SK-N-MC (cell line): ENCODE measurements around the gene PRELID3B.

Experiments
- DNase-seq: peaks from one replicate; pipeline ENCODE4 v3.0.0-alpha.2; 2011; ENCODE audit warnings: low read depth, low spot score
- H3K27ac ChIP-seq: fragments of 200-600 bp; sonication (generic); 2 replicates; pipeline ENCODE4 v1.5.1; 2016; ENCODE audit warnings: mixed run types
- H3K36me3 ChIP-seq: fragments of 200-600 bp; sonication (generic); 2 replicates; pipeline ENCODE4 v1.6.1; 2017; ENCODE audit warnings: antibody characterized with exemption, low read length, mixed read lengths; ENCODE audit not compliant: insufficient read depth
- H3K4me3 ChIP-seq: fragments of 200-600 bp; sonication (generic); 2 replicates; pipeline ENCODE4 v1.5.1; 2016
- H3K9ac ChIP-seq: fragments of 200-600 bp; sonication (generic); 2 replicates; pipeline ENCODE4 v1.8.0; 2017; ENCODE audit warnings: mixed run types, mixed read lengths; ENCODE audit not compliant: insufficient read length
- H3K9me3 ChIP-seq: fragments of 200-600 bp; sonication (generic); 2 replicates; pipeline ENCODE4 v1.6.1; 2017; ENCODE audit warnings: low read depth, mild to moderate bottlenecking, antibody characterized with exemption, low read length, moderate library complexity, mixed read lengths
- EZH2 ChIP-seq: fragments of 200-600 bp; sonication (generic); IDR thresholded peaks from one replicate; pipeline ENCODE4 v1.6.1; 2017; ENCODE audit warnings: antibody characterized with exemption
- FOXP2 ChIP-seq: optimal IDR thresholded peaks from 2 replicates; pipeline ENCODE3; 2011; ENCODE audit warnings: mild to moderate bottlenecking, moderate library complexity; ENCODE audit not compliant: insufficient read depth; ENCODE audit errors: extremely low read length, control extremely low read depth
- POLR2AphosphoS5 ChIP-seq: IDR thresholded peaks from 2 replicates; pipeline ENCODE4 v1.6.1; 2012; ENCODE audit warnings: mild to moderate bottlenecking, low read depth, low read length, borderline replicate concordance

Gene PRELID3B

GRCh38 chr20:59077705-59078104 is 35.1 kb upstream of the PRELID3B start:
- TF ChIP-seq POLR2AphosphoS5 (no peak), EZH2 (no peak), FOXP2 (no peak)
- Histone ChIP-seq H3K4me3 (no peak overlapping the region), H3K9ac (no peak overlapping the region), H3K9me3 (no peaks in the 10 kb centered on the region), H3K36me3 (no peaks in the 10 kb centered on the region), H3K27ac (no peak overlapping the region)
- DNase-seq = no peak

GRCh38 chr20:59075934-59076508 is 33.4 kb upstream of the PRELID3B start:
- Histone ChIP-seq H3K9ac (no peak overlapping the region), H3K36me3 (no peaks in the 10 kb centered on the region), H3K4me3 (no peak overlapping the region), H3K27ac (no peak overlapping the region), H3K9me3 (no peaks in the 10 kb centered on the region)
- TF ChIP-seq FOXP2 (no peak), POLR2AphosphoS5 (no peak), EZH2 (no peak)
- DNase-seq = no peak

GRCh38 chr20:59074456-59074855 is 31.9 kb upstream of the PRELID3B start:
- H3K9me3 ChIP-seq = no peaks in the 10 kb centered on the region
- no peak overlapping the region for H3K4me3 ChIP-seq
- H3K27ac ChIP-seq = no peak overlapping the region
- DNase-seq = no peak
- no peak overlapping the region for H3K9ac ChIP-seq
- no peak for TF ChIP-seq EZH2
- TF ChIP-seq FOXP2 = no peak
- TF ChIP-seq POLR2AphosphoS5 = no peak
- no peaks in the 10 kb centered on the region for H3K36me3 ChIP-seq

GRCh38 chr20:59073582-59073981 is 31.0 kb upstream of the PRELID3B start:
- Histone ChIP-seq H3K4me3 (no peak overlapping the region), H3K27ac (no peak overlapping the region), H3K9me3 (no peaks in the 10 kb centered on the region), H3K36me3 (no peaks in the 10 kb centered on the region), H3K9ac (no peak overlapping the region)
- no peak for DNase-seq
- TF ChIP-seq EZH2 (no peak), POLR2AphosphoS5 (no peak), FOXP2 (no peak)

- no peaks in the 10 kb centered on the region for H3K9me3 ChIP-seq
- H3K36me3 ChIP-seq = no peaks in the 10 kb centered on the region
- TF ChIP-seq EZH2 = no peak
- no peak for TF ChIP-seq POLR2AphosphoS5
- TF ChIP-seq FOXP2 = no peak
- no peak overlapping the region for H3K4me3 ChIP-seq
- no peak overlapping the region for H3K27ac ChIP-seq
- H3K9ac ChIP-seq = no peak overlapping the region
- no peak for DNase-seq
These were observed 28.6 kb upstream of the PRELID3B start for GRCh38 chr20:59071216-59071615.

GRCh38 chr20:59069026-59069425 is 26.4 kb upstream of the PRELID3B start:
- DNase-seq = no peak
- Histone ChIP-seq H3K9ac (no peak overlapping the region), H3K27ac (no peak overlapping the region), H3K9me3 (no peaks in the 10 kb centered on the region), H3K4me3 (no peak overlapping the region), H3K36me3 (no peaks in the 10 kb centered on the region)
- TF ChIP-seq EZH2 (no peak), POLR2AphosphoS5 (no peak), FOXP2 (no peak)

GRCh38 chr20:59068534-59068933 is 25.9 kb upstream of the PRELID3B start:
- Histone ChIP-seq H3K4me3 (no peak overlapping the region), H3K9me3 (no peaks in the 10 kb centered on the region), H3K36me3 (no peaks in the 10 kb centered on the region), H3K27ac (no peak overlapping the region), H3K9ac (no peak overlapping the region)
- DNase-seq = no peak
- TF ChIP-seq EZH2 (no peak), FOXP2 (no peak), POLR2AphosphoS5 (no peak)

- no peaks in the 10 kb centered on the region for H3K9me3 ChIP-seq
- no peak for TF ChIP-seq EZH2
- H3K4me3 ChIP-seq = no peak overlapping the region
- no peak overlapping the region for H3K9ac ChIP-seq
- H3K36me3 ChIP-seq = no peaks in the 10 kb centered on the region
- no peak for DNase-seq
- H3K27ac ChIP-seq = no peak overlapping the region
These were observed 21.7 kb upstream of the PRELID3B start for GRCh38 chr20:59064214-59064722.
